ENCODE measurements around the gene AP1G2.
A peak's percentile ranks its signal among the peaks of the same experiment; 100 is the strongest.
"Not testable (repeated sequence)": the region's sequence is repeated elsewhere in the genome, so short reads cannot be mapped to it uniquely, and the experiment has no call there.

The AP1G2 gene

DNA sequence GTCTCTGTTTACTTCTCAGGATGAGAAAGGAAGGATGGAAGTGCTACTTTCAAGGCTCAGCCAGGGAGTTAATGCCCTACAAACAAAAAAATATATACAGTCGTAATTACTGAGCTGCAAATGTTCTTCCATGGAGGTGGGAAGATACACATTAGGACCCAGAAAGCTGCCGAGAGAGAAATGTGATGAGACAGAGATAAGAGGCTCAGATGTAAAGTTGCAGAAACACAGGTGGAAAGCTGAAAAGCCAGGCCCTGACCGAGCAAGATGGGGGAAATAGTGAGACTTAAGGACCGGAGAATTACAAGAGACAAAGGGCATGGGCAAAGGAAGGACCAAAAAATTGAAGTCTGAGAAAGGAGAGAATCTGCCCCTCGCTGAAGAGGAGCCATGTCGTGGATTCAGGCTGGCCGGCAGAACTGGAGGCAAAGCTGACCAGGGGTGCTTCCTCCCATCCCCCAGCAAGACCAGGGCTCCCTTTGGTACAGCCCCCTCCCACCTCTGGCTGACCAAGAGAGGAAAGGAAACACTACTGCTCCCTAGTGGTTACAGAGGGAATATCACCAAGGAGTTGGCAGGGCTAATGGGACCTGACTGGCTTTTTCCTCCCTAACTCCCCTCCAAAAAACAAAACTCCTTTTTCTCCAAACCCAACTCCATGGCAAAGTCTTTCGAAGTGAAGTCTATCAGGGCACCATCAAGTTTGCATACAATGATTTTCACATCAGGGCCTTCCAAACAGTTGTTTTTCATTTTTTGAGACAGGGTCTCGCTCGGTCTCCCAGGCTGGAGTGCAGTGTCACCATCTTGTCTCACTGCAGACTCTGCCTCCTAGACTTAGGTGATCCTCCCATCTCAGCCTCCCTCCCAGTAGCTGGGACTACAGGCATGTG lies 28.1 kb downstream of the AP1G2 start:
- no peak overlapping the region for H3K4me3 ChIP-seq (ENCODE audit: low read depth, low read length)
- DNase-seq (ENCODE audit: low read depth): peak; percentile 49
- peak; percentile 76 for TF ChIP-seq CTCF (IDR thresholded peaks at IDR 0.05; ENCODE audit: insufficient read depth, low read depth, low read length, missing control alignments)

GRCh38 chr14:23538785-23539184 lies 28.8 kb downstream of the AP1G2 start:
- H3K4me3 ChIP-seq (ENCODE audit: low read depth, low read length): no peak overlapping the region
- no peak for DNase-seq (ENCODE audit: low read depth)
- TF ChIP-seq CTCF (IDR thresholded peaks at IDR 0.05; ENCODE audit: insufficient read depth, low read depth, low read length, missing control alignments): no peak

- no peak for DNase-seq (ENCODE audit: low read depth)
- TF ChIP-seq CTCF (IDR thresholded peaks at IDR 0.05; ENCODE audit: insufficient read depth, low read depth, low read length, missing control alignments): no peak
- no peak overlapping the region for H3K4me3 ChIP-seq (ENCODE audit: low read depth, low read length)
Measured at GRCh38 chr14:23538050-23538718, 29.4 kb downstream of the AP1G2 start.

DNA sequence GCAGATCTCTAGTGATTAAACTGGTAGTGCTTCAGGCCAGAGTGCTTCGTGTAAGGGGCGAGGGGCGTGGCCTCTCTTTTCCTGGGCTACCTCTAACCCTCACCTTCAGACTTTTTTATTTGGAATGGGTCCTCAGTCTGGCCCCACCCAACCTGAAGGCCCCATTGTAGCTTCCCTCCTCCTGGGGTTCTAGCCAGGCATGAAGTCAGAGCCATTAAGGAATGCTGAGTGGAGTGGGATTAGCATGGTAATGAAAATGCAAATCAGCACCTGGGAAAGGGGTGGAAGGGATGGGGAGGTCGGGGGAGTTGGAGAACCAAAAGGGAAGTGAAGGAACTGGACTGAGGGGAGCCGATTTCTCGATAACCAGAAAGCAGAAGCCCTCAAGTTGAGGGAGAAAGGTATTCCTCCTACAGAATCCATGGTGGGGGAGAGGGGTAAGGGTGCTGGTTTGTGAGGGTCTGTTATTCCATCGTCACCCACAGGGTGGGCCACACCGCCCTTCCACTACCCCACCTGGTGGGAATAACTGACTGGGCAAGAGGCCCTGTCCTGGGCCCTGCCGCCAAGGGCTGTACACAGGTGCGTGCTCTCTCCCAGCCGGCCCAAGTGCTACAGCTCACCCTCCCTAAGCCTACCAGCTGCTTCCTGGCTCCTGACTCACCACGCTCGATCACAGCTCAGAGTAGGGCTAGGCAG lies 30.1 kb downstream of the AP1G2 start:
- no peak overlapping the region for H3K4me3 ChIP-seq (ENCODE audit: low read depth, low read length)
- no peak for TF ChIP-seq CTCF (IDR thresholded peaks at IDR 0.05; ENCODE audit: insufficient read depth, low read depth, low read length, missing control alignments)
- DNase-seq (ENCODE audit: low read depth): no peak

- not testable (repeated sequence) for H3K4me3 ChIP-seq (ENCODE audit: low read depth, low read length); DNase-seq (ENCODE audit: low read depth)
Measured at GRCh38 chr14:23536906-23537305, 30.7 kb downstream of the AP1G2 start.

- H3K4me3 ChIP-seq (ENCODE audit: low read depth, low read length): no peak overlapping the region
- no peak for TF ChIP-seq CTCF (IDR thresholded peaks at IDR 0.05; ENCODE audit: insufficient read depth, low read depth, low read length, missing control alignments)
- no peak for DNase-seq (ENCODE audit: low read depth)
Measured at GRCh38 chr14:23536494-23536893, 31.1 kb downstream of the AP1G2 start.

- DNase-seq (ENCODE audit: low read depth): no peak
- no peak overlapping the region for H3K4me3 ChIP-seq (ENCODE audit: low read depth, low read length)
- no peak for TF ChIP-seq CTCF (IDR thresholded peaks at IDR 0.05; ENCODE audit: insufficient read depth, low read depth, low read length, missing control alignments)
Measured at GRCh38 chr14:23535943-23536342, 31.6 kb downstream of the AP1G2 start.

Measured in GM12865 (cell line).